ENCODE results near the gene SLC35F6.
A peak's percentile ranks its signal among the peaks of the same experiment; 100 is the strongest.
"Not testable (repeated sequence)": the region's sequence is repeated elsewhere in the genome, so short reads cannot be mapped to it uniquely, and the experiment has no call there.

The SLC35F6 gene

DNA sequence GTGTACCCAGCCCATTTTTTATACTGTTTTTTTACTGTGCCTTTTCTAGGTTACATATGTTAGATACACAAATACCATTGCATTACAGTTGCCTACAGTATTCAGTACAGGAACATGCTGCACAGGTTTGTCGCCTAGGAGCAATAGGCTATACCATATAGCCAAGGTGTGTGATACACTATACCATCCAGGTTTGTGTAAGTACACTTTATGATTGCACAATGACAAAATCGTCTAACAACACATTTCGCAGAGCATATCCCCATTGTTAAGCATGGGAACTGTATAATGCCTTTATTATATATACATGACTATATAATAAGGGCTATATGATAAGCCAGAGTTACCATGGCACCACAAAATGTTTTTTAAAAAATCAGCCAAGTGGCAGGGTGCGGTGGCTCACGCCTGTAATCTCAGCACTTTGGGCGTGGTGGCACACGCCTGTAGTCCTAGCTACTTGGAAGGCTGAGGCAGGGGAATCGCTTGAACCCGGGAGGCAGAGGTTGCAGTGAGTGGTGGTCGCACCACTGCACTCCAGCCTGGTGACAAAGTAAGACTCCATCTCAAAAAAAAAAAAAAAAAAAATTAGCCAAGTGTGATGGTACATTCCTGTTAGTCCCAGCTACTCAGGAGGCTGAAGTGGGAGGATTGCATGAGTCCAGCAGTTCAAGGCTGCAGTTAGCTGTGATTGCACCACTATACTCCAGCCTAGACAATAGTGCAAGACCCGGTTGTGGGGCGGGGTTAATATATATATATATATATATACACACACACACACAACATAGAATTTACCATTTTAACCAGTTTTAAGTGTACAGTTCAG, 19.0 kb downstream of the SLC35F6 start:
- no peak for DNase-seq (ENCODE audit: low read depth, low spot score)

DNA sequence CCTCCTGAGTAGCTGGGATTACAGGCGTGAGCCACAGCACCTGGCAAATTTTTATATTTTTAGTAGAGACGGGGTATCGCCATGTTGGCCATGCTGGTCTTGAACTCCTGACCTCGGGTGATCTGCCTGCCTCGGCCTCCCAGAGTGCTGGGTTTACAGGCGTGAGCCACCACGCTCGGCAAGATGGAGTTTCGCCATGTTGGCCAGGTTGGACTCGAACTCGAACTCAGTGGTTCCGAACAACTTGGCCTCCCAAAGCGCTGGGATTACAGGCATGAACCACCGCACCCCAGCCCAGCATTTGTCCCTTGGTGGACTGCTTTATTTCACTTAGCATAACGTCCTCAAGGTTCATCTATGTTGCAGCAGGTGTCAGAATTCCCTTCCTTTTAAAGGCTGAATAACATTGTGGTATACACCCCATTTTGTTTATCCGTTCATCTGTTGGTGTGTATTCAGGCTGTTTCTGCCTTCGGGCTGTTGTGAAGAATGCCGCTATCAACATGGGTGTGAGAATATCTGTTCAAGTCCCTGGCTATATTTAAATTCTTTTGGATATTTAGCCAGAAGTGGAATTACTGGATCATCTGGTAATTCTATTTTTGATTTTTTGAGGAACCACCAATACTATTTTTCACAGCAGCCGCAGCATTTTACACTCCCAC, 20.6 kb downstream of the SLC35F6 start:
- DNase-seq (ENCODE audit: low read depth, low spot score): peak; percentile 44

DNA sequence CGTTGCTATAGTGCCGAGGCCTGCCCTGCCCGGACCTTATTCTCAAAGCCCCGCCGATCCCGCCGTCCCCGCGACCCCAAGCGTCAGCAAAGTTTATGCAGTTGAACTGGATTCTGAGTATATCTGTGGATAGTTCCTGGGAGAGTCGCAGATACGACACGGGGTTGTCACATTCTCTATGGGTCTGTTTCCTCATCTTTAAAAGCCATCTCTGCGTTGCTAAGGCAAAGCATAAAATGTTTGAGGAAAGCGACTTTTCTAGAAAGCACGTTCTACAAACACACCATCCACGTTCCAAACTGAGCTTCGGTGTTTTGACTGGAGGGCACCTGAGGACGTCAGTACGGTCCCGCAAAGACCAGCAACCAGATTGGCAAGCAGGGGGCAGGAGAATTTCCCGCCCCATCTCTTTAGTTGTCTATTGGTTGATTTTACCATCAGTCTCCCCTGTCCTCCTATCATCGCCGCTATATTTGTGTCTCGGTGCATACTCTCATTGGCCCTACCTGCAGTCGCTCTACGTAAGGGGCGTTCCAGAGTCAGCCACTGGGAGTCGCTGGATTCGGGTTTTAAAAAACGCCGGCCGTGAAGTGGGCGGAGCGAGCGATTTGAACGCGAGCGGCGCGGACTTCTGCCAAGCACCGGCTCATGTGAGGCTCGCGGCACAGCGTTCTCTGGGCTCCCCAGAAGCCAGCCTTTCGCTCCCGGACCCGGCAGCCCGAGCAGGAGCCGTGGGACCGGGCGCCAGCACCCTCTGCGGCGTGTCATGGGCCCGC, 21.5 kb downstream of the SLC35F6 start, which contains the start of gene CENPA:
Gene CENPA, plus strand, starts transcription at position 626 of the 776 bp plus-strand sequence. Its CDS starts 141 bp downstream, at position 767.
- DNase-seq (ENCODE audit: low read depth, low spot score): peak; percentile 100

DNA sequence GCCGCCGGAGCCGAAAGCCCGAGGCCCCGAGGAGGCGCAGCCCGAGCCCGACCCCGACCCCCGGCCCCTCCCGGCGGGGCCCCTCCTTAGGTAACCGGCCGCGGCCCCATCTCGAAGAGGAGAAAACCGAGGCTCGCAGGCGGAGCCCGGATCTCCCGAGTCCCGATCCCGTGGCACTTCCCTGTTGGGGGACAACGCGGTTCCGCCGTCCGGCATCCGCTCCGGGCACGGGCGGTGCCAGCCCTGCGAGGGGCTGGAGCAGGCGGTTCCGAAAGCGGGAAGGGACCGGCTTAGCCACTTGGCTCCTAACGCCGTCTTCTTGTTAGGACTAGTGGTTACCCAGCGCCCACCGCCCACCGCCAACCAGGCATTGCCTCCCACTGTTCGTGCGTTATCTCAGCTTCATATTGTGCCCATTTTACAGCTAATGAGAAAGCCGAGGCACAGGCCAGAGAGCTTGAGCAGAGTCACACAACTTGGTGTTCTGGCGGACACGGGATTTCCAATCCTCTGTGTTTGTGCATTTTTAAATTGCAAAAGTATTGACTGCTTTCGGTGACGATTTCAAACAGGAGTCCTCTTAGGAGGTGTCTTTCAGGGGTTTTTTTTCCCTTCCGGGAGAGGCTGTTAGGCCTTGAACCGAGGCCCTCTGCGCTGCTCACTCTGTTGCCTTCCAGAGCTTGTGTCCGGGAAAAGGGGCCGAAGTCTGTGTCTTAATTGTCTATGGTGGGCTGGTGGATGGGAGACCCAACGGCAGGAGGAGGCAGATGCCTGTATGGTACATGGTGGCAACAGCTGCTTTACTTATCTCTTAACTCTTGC, 22.3 kb downstream of the SLC35F6 start:
- DNase-seq (ENCODE audit: low read depth, low spot score): peak; percentile 53

DNA sequence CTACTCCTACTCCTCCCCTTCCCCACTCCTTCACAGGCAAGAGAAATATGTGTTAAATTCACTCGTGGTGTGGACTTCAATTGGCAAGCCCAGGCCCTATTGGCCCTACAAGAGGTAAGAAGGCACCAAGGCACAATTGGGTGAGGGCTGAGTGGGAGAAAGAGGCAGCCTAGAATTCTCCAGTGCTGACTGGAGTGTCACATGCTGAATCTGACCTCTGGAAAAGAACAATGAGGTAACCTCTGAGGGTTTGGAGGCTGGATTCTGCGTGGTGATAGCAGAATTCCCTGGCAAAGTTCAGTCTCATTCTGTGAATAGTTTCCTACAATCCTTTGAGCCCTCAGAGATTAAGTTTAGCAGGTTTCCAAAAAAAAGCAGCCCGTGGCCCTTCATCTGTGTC, 28.6 kb downstream of the SLC35F6 start:
- no peak for DNase-seq (ENCODE audit: low read depth, low spot score)

DNA sequence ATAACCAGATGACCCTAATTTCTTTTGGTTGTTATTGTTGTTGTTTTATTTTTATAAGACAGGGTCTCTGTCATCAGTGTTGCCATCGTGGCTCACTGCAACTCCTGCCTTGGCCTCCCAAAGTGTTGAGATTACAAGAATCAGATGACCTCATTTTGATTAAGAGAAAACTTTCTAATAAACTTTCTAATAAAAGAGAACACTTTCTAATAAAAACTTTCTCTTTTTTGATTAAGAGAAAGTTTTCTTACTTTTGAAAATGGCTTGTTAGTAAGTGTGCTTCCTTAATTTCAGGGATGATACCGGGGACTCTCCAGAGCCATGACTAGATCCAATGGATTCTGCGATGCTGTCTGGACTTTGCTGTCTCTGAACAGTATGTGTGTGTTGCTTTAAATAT, 29.4 kb downstream of the SLC35F6 start:
- DNase-seq (ENCODE audit: low read depth, low spot score): no peak

DNA sequence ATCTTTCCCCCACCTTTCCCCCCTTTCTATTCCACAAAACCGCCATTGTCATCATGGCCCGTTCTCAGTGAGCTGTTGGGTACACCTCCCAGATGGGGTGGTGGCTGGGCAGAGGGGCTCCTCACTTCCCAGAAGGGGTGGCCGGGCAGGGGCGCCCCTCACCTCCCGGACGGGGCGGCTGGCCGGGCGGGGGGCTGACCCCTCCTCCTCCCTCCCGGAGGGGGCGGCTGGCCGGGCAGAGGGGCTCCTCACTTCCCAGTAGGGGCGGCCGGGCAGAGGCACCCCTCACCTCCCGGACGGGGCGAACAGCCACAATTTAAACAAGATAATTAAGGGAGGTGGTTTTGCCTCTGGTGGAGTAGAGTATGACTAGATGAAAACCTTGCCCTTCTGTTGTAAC, 31.1 kb downstream of the SLC35F6 start:
- not testable (repeated sequence) for DNase-seq (ENCODE audit: low read depth, low spot score)

DNA sequence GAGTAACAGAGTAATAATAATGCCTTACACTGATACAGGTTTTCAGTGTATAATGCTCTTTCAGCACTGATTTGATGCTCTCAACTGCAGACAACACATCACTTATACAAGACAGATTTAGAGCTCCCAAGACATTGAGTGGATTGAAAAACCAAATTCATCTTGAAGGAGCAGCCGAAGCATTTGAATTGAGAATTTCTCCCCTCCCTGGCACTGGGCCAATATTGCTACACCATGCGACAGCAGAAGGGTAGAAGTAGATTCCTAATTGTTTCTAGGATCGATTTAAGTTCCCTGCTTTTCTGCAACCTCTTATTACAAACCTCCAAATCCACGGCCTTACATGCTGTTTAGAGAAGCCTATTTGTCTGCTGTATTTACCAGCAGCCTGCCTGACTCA, 37.2 kb downstream of the SLC35F6 start:
- DNase-seq (ENCODE audit: low read depth, low spot score): no peak

DNA sequence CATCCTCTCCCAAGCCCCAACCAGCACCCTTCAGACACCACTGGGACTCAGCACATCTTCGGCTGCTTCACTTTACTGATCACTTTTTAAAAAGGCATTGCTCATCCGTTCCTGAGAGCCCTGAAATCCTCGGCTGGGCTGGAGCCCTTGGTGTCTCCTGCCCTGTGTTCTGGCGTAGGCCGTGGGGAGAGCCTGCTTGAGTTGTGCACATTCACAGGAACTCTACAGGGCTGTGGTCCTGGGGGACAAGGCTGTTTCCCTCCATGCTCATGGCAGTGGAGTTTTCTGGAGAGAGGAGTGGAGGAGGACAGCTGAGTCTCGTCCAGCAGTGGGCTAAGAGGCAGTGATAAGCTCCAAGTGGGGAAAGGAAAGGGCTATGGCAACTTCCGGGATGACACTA, 37.7 kb downstream of the SLC35F6 start:
- DNase-seq (ENCODE audit: low read depth, low spot score): no peak

DNA sequence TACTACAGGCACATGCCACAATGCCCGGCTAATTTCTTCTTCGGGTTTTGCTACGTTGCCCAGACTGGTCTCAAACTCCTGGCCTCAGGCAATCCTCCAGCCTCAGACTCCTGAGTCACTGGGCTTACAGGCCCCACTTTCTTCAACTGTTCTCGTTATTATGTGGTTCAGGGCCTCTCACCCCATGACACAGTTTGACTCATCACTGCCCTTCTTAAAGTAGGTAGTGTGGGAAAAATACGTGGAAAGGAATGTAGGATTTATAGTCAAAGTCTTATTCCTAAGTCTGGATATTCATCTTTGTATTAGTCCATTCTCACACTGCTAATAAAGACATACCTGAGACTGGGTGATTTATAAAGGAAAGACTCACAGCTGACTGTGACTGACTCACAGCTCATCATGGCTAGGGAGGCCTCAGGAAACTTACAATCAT, 41.2 kb downstream of the SLC35F6 start:
- peak; percentile 14 for DNase-seq (ENCODE audit: low read depth, low spot score)

DNA sequence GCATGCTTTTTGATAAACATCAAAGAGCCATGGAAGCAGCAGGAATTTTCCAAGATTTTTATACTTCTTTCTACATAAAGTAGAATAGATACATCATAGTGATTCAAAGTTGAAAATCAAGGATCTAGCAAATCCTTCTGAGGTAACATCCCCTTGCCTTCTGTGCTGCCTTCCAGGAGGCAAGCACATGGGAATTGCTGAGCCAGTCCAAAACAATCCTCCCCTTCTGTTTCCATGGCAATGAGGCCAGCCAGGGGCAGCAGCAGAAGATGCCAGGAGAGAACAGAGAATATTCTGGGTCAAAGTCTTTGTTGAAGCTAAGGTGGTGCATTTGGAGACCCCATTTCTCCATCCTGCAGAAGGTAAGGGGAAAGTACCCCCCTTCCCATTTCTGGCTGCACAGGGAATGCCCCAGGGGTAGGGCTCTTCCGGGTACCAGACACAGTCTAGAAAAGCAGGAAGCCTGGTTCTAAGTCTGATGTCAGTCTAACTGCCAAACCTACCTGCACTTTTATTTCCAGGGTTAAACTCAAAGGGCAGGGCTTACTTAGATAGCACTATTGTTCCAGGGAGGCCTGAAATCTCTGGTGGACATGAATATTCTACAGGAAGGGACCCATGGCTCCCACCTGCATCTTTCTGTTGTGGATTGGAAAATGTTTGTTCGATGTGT, 43.8 kb downstream of the SLC35F6 start:
- DNase-seq (ENCODE audit: low read depth, low spot score): peak; percentile 22

DNA sequence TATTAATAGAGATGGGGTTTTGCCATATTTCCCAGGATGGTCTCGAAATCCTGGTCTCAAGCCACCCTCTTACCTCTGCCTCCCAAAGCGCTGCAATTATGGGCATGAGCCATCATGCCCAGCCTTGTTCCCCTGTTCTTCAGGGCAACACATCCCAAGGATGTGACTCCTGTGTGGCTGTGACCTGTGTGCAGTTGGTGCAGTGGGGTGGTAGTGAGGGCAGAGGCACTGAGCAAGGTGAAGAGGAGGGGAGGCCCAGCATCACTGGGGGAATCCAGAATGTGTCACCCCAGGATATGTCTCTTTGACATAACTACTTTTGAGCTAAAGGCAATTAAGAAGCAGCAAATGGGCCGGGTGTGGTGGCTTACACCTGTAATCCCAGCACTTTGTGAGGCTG, 45.1 kb downstream of the SLC35F6 start:
- no peak for DNase-seq (ENCODE audit: low read depth, low spot score)

DNA sequence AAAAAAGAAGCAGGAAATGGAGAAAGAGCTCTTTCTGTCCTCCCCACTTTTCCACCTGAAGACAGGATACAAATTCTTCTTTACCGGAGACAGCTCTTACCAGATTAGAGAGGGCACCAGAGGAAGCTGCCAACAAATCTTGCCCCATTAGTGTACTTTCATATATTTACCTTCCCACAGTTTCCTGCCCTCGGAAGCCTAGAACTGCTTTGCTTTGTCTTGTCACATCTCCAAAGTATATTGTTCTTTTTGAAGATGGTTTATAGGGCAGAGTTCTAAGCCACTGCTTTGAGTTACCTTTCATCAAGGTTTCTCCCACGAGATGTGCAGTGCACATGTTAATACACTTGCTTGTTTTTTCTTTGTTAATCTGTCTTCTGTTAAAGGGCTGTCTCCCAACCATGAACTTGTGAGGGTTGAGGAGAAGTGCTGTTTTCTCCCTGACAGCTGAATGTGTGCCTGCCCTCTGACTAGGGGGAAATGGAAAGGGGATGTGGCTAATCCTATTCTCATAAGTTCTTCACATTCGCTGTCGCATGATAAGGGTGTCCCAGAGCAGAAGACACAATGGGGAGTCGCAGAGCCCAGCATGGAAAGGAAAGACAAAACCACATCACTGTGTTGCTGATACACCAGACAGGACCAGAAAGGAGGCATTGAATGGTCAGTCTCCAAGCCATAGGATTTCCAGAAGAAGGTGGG, 45.9 kb downstream of the SLC35F6 start:
- no peak for DNase-seq (ENCODE audit: low read depth, low spot score)

DNA sequence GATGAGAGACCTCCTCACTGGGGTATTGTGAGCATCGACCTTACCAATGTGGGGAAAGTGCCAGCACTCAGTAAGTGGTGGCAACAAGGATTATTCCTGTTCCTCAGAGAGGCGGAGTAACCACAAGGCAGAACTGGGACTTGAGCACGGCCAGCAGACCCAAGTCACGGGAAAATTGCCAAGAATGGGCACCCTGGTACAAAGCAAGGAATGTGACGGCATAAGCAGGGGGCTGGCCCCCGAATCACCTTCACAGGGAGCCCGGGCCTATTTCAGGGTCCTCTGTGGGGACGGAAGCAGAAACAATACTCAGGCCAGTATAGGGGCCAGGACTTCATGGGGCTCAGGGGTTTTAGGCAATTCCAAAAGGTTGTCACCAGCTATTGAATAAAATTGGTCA, 47.2 kb downstream of the SLC35F6 start:
- no peak for DNase-seq (ENCODE audit: low read depth, low spot score)

DNA sequence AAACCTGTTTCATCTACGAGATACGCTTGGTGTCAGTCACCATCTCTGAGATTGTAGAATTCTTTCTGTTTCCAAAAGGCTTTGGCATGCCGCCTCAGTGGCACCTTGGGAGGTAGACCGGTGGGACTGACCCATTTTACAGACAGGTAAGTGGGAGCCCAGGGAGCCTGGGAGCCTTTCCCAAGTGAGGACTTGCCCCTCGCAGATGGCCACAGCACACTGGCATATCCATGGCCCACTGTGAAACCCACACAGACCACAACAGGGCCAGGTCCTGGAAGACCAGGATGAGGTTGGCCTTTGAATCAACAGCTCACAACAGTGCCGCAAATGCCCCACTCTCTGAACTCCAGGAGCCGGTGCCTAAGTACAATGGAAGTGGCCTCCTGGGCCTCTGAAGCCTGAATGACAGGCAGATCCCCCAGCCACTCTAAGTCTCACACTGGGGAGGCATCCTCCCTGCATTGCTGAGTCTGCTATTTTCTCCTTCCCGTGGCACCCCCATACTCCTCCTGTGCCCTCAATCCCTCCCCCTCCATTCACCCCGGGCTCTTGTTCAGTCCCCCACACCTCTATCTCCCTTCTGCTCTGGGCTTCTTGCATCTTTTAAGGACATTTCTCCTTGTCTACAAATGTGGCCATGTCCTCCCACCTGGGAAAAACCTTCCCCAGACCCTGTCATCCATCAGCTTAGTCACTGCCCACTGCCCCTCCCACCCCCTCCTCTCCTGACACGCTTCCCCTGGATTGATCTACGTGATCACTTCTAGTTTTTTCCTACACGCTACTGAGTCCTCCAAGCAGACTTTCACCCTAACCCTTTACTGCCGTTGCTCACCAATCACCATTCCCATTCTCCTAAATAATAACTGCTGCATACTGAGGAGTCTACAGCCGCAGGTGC, 48.0 kb downstream of the SLC35F6 start:
- peak; percentile 14 for DNase-seq (ENCODE audit: low read depth, low spot score)

DNA sequence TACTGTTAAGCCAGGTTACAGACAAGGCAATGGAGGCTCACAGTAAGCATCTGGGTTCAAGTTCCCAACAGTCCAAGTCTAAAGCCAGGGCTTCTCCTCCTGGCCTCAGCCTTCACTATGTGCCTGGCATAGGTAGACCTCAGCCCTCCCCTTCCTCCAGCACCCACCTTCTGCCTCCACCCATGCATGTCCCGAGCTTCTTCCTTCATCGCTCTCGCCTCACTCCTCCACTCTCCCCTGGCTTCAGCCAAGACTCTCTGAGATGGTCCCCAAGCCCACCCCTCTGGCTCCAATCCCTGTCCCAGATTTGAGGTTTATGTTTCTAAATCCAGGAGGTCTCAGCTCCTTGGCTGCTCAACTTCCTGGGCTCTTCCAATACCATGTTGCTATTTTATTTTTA, 48.6 kb downstream of the SLC35F6 start:
- no peak for DNase-seq (ENCODE audit: low read depth, low spot score)

DNA sequence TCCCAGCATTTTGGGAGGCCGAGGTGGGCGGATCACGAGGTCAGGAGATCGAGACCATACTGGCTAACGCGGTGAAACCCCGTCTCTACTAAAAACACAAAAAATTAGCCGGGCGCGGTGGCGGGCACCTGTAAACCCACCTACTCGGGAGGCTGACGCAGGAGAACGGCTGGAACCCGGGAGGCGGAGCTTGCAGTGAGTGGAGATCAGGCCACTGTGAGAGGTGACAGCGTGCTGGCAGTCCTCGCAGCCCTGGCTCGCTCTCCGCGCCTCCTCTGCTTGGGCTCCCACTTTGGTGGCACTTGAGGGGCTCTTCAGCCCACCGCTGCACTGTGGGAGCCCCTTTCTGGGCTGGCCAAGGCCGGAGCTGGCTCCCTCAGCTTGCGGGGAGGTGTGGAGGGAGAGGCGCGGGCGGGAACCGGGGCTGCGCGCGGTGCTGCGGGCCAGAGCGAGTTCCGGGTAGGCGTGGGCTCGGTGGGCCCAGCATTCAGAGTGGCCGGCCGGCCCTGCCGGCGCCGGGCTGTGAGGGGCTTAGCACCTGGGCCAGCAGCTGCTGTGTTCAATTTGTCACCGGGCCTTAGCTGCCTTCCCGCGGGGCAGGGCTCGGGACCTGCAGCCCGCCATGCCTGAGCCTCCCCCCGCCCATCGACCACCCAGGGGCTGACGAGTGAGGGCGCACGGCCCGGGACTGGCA, 50.1 kb downstream of the SLC35F6 start:
- DNase-seq (ENCODE audit: low read depth, low spot score): not testable (repeated sequence)

DNA sequence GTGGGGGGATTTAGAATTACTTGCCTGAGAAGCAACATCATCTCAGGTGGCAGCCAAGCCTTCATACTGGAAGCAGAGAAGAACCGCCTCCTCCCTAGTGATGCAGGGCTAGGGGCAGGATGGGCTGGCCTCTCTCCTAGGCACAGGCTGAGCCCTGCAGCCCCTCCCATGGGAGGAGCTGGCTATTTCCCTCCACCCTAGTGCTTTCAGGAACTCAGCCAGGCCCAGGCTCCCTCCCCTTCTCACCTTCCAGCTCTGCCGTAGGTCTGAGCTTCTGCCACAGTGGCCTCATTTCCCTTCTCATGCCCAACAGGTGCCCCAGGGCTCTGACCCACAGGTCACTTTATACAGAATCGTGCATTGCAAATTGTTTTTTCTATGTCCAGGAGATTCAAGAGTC, 52.8 kb downstream of the SLC35F6 start:
- peak; percentile 74 for DNase-seq (ENCODE audit: low read depth, low spot score)
